NB4 (cell line): ENCODE measurements around the gene XIAP.

Experiments used
- CTCF ChIP-seq: IDR thresholded peaks from one replicate; pipeline ENCODE4 v1.5.1; 2012; ENCODE audit warnings: low read depth, low read length
- POLR2A ChIP-seq: IDR thresholded peaks from 2 replicates; pipeline ENCODE4 v1.6.1; 2011; ENCODE audit warnings: mild to moderate bottlenecking; ENCODE audit not compliant: insufficient read length; ENCODE audit errors: extremely low read depth
- TF ChIP-seq, protein P1 (sequence below): IDR thresholded peaks from 2 replicates; pipeline ENCODE4 v1.6.1; 2011; ENCODE audit warnings: low read depth, low read length

DNA sequence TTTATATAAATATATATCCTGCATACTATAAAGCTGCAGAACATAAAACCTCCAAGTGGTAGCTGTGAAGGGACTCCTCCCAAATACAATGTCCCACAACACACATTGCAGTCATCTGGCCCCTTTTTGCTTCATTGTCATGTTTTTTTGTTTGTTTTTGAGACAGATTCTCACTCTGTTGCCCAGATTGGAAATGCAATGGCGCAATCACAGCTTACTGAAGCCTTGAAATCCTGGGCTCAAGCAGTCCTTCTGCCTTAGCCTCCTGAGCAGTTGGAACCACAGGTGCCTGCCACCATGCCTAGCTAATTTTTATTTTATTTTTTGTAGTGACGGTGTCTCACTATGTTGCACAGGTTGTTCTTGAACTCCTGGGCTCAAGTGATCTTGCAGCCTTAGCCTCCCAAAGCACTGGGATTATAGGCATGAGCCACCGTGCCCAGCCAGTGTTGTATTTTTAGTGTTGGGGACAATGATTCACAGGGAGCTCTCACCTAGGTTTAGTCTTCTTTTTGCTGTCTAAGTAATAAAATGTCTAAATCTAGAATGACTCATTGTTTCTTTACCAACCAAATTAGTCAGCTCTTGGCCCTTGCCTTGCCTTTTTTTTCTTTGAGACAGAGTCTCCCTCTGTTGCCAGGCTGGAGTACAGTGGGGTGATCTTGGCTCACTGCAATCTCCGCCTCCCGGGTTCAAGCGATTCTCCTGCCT lies 24.0 kb upstream of the XIAP start:
- TF ChIP-seq POLR2A (no peak), CTCF (no peak)
- TF ChIP-seq, protein P1, sequence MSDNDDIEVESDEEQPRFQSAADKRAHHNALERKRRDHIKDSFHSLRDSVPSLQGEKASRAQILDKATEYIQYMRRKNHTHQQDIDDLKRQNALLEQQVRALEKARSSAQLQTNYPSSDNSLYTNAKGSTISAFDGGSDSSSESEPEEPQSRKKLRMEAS: no peak
